Hepatocyte (in vitro differentiated cells): ENCODE measurements around the gene PRDX5.

Source experiments
- EZH2 ChIP-seq: fragments of 200-600 bp; sonication (generic); IDR thresholded peaks from 2 replicates; pipeline ENCODE4 v1.6.1; 2016; ENCODE audit warnings: antibody characterized with exemption, mild to moderate bottlenecking, borderline replicate concordance
- TF ChIP-seq, protein P1 (sequence below): fragments of 200-600 bp; sonication (generic); IDR thresholded peaks from 2 replicates; pipeline ENCODE4 v1.5.1; 2016; ENCODE audit warnings: antibody characterized with exemption, mild to moderate bottlenecking; ENCODE audit not compliant: poor library complexity

DNA sequence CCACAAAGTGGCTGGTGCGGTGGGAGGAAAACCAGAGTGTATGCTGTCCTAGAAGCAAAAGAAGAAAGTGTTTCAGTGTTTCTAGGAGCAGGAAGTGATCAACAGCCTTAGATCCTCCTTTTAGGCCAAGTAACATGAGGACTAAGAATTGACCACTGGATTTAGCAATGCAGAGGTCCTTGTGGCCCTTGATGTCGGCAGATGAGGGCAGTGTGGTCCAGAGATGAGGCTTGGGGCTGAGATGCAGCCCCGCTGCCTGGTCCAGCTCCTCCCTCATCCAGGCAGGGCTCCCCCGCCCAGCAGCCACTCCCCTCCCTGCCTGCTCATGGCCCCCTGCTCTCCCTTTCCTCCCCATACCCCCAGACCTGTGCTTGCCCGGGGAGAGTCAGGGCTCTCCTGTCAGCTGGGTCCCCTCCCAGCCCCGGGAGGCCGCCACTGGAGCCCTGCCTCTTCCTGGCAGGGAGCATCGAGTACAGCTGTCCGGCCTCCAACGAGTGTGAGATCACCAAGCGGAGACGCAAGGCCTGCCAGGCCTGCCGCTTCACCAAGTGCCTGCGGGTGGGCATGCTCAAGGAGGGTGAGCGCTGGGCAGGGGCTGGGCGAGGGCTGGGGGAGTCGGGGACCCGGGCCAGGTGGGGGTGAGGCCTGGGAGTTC, 4.3 kb upstream of the PRDX5 start:
- TF ChIP-seq EZH2 = no peak
- TF ChIP-seq, protein P1, sequence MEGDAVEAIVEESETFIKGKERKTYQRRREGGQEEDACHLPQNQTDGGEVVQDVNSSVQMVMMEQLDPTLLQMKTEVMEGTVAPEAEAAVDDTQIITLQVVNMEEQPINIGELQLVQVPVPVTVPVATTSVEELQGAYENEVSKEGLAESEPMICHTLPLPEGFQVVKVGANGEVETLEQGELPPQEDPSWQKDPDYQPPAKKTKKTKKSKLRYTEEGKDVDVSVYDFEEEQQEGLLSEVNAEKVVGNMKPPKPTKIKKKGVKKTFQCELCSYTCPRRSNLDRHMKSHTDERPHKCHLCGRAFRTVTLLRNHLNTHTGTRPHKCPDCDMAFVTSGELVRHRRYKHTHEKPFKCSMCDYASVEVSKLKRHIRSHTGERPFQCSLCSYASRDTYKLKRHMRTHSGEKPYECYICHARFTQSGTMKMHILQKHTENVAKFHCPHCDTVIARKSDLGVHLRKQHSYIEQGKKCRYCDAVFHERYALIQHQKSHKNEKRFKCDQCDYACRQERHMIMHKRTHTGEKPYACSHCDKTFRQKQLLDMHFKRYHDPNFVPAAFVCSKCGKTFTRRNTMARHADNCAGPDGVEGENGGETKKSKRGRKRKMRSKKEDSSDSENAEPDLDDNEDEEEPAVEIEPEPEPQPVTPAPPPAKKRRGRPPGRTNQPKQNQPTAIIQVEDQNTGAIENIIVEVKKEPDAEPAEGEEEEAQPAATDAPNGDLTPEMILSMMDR = no peak
